Stimulated activated CD8-positive, alpha-beta memory T cell treated with anti-CD3 and anti-CD28 coated beads, Interleukin-4, amount 100 ng/mL, for 4 hours (primary cell): ENCODE results near the gene GRM1.

ENCODE experiments used
- DNase-seq, 2 donors: peaks; one replicate each; pipeline ENCODE4 v3.0.0-alpha.2; 2020; ENCODE audit warnings: low read depth in 2 of 2, low spot score in 1 of 2

GRM1 gene

GRCh38 chr6:146028851-146029572, at the start of gene GRM1:
GRM1 (plus strand) TSS chr6:146029062; CDS start chr6:146029518, 456 bp downstream.
- no peak for DNase-seq

- no peak for DNase-seq
Observed at GRCh38 chr6:146009338-146009737, 19.5 kb upstream of the GRM1 start.

GRCh38 chr6:146014233-146014632, 14.6 kb upstream of the GRM1 start:
- DNase-seq, result no peak

- no peak for DNase-seq
Observed at GRCh38 chr6:146017672-146018071, 11.2 kb upstream of the GRM1 start.

DNA sequence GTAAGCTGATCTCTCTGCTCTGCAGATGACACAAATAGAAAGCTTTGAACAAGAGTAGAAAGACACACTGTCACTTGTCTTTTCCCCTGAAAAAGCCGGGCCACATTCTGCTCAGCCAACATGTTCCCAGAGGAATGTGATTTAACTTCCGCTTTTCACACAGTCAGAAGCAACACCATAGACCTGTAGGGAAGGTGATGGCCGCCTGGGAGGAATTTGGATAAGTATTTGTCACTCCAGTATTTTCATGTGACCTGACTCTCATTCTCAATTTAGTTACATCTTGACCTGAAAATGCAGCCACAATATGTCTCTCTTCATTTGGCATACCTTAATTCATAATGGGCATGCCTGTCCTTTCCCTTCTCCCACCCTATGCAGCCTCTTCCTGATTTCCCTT, 2.0 kb upstream of the GRM1 start:
- no peak for DNase-seq

DNA sequence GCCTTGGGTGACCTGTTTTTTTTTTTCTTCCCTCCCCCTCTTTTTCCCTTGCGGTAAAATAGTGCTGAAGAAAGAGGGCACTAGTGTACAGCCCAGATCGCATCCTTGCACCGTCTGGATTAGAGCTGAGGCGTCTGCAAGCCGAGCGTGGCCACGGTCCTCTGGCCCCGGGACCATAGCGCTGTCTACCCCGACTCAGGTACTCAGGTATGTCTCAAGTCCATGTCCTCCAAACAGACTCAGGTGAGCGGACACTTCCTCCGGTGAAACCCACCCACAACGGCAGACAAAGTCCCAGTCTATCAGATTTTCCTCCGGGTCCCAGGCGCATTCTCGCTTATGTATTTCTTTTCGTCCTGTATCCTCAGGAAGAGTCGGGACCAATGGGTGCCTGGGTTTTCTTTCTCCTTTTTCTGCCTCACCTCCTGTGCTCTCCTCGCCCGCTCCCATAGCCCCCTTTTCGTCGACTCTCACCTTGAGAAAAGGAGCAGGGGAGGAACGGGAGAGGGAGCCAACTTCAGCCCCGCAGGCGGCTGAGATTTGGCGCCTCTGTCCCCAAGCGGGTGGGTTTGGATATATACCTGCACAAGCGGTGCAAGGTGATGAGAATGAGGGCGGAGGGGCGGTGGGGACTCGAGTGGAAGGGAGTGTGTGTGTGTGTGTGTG, 1.1 kb upstream of the GRM1 start:
- no peak for DNase-seq

DNA sequence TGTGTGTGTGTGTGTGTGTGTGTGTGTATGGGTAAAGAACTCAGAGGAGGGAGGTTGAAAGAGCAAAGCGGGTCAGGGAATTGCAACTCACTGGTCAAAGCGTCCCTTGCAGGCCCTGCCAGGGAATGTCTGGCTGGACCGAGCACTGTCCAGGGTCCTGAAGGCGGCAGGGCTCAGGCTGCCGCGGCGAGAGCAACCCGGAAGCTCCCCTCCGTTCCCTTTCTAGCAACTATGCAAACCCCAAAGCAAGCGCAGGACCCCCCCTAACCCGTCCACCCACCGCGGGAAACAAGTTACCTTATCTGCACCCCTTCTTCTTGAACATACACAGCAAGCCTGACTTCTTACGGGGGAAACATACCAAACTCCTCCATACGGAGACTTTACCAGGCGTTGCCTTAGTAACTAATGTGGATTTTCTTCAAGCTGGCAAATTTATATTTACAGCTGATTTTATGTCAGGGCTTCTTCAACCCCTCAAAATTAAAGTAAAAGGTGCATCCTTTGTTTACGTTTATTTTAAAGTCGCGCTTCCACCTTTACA, 538 bp upstream of the GRM1 start:
- DNase-seq, result peak in 1 of 2 donors; percentile 0

- DNase-seq, result no peak
Observed at GRCh38 chr6:146029573-146030184, 817 bp downstream of the GRM1 start.

- DNase-seq, result no peak
Observed at GRCh38 chr6:146032387-146032786, 3.5 kb downstream of the GRM1 start.

DNA sequence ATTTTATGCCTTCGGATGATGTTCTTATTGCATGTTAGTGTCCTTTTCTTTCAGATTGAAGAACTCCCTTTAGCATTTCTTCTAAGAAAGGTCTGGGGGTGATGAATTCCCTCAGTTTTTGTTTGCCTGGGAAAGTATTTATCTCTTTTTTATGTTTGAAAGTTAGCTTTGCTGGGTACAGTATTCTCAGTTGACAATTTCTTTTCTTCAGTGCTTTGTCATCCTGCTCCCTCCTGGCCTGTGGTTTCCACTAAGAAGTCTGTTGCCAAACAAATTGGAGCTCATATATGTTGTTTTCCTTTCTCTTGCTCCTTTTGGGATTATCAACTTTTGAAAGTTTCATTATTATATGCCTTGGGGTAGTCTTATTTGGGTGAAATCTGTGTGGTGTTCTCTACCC, 11.5 kb downstream of the GRM1 start:
- no peak for DNase-seq

- DNase-seq, result no peak
Observed at GRCh38 chr6:146041282-146041681, 12.4 kb downstream of the GRM1 start.

- no peak for DNase-seq
Observed at GRCh38 chr6:146047371-146047770, 18.5 kb downstream of the GRM1 start.

DNA sequence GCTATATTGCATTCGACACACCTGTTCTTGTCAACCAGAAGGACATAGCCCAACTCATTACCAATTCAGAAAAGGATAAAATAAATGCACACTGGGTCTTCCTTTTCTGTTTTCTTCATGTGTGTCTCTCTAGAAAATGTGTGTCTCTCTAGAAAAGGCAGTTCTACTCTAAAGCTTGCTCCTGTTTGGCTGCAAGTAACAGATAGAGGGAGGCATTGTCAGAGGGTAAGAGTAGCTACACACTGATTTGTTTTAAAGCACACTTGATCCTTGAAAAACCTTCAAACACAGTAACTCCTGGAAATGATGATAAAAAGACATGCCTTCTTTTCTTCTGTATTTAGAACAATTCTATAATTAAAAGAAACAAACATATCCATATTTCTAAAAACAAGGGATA, 21.3 kb downstream of the GRM1 start:
- no peak for DNase-seq

- DNase-seq, result no peak
Observed at GRCh38 chr6:146056506-146056905, 27.6 kb downstream of the GRM1 start.

- DNase-seq, result no peak
Observed at GRCh38 chr6:146065690-146066089, 36.8 kb downstream of the GRM1 start.

- no peak for DNase-seq
Observed at GRCh38 chr6:146066506-146066905, 37.6 kb downstream of the GRM1 start.

- DNase-seq, result no peak
Observed at GRCh38 chr6:146071781-146072180, 42.9 kb downstream of the GRM1 start.

DNA sequence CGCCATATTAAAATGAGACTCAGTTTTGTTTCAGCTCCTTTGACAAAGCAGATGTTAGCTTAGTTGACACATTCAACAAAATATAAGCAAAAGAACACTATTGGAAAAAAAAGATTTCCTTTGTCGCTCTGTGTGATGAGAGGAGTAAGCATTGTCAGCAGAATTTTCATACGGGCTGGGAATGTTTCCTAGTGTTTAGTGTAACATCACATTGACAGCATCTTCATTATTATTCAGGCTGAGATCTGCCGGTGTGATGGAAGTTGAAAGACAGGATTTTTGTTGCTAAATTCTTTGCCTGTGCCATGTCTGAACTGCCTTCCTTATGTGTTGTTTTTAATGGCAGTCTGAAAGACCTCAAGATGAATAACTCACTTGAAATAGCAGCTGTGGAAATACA, 49.1 kb downstream of the GRM1 start:
- no peak for DNase-seq

GRCh38 chr6:146087386-146087785, 58.5 kb downstream of the GRM1 start:
- no peak for DNase-seq

DNA sequence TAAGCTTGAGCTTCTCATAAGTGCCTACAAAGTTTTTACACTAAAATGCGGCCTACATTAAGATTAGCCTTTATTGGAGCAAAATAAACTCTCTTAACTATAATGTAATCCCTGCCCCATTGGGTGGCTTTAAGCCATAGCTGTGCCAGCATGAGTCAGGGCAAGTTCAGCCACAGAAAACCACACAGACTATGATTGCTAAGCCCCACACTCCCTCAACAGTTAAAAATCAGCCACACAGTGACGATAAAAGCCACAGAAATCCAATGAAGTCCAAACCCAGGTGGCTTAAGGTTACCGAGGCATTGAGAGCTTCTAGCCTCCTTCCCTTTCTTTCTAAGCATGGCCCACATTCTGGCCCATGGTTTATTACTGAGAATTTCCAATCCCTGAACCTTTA, 61.6 kb downstream of the GRM1 start:
- DNase-seq, result no peak

DNA sequence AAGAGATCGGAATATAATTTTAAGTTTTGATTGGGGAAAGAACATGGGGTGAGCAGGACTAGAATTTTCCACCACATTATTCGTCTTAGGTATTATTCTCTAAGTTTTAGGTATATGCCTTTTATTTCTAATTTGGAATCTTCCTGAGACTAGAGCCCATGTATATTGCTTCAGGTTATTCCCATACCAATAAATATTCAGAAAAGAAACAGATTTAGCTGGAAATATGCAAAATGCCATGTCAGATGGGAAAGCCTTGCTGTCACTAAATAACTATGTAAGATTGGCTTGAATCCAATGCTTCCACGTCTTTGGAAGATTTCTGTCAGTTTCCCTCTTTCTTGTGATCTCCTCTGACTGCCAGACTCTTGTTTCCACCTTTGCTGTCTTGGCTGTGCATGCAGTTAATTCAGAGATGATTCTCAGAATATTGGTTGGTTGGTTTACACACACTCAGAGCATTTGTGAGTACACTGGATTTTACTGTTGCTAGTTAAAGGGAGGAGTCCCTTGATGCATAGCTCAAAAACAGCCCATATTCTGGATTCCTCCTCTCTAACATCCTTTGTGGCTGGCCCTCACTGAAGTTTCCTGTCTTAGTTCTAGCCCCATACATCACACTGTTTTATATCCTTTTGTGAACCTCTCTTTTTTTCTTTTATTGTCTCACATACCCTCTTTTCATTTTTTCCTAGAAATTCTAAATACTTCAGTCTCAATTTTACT, 64.3 kb downstream of the GRM1 start:
- DNase-seq, result no peak

DNA sequence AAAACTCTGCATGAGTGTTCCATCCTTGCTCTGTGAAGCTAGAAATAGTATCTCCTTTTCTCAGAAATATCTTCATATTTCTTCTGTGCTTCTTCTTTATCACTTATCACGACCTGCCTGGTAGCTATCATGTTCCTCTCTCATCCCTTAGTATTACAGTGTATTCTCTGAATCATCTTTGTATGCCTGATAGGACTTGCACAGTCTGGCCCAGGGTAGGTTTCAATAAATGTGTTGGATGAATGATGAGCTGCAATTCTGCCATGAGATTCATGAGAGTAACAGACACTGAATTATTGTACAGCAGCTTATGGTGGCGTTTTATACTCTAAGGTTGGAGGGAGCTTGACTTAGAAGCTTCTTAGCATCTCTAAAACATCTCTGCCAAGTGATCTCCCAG, 66.6 kb downstream of the GRM1 start:
- no peak for DNase-seq
